ENCODE data around the gene POC1A.
"Not testable (repeated sequence)": the region's sequence is repeated elsewhere in the genome, so short reads cannot be mapped to it uniquely, and the experiment has no call there.

POC1A gene

GRCh38 chr3:52034212-52034611 lies 120.0 kb downstream of the POC1A start:
- Histone ChIP-seq H3K9me2 (replicated peaks; ENCODE audit: control insufficient read depth, low read length) (no peaks in the 10 kb centered on the region), H3K36me3 (ENCODE audit: control insufficient read depth, low read length) (no peaks in the 10 kb centered on the region), H3K79me2 (ENCODE audit: control insufficient read depth, low read length) (no peaks in the 10 kb centered on the region), H3F3A (ENCODE audit: control insufficient read depth, insufficient read depth) (no peaks in the 10 kb centered on the region), H3K9me3 (ENCODE audit: control insufficient read depth, insufficient read depth, low read length) (no peaks in the 10 kb centered on the region), H3K4me2 (ENCODE audit: low read length) (no peak overlapping the region), H4K20me1 (ENCODE audit: control insufficient read depth, insufficient read depth, low read depth, low read length) (no peaks in the 10 kb centered on the region), H3K27me3 (ENCODE audit: control insufficient read depth, low read length) (peaks cover 7% of the 10 kb centered on the region; the same call in 1 of the 2 replicates), H3K4me3 (ENCODE audit: low read length) (no peak overlapping the region), H3K4me1 (ENCODE audit: control insufficient read depth, low read length) (no peaks in the 10 kb centered on the region), H3K27ac (ENCODE audit: low read depth, low read length) (no peak overlapping the region)
- TF ChIP-seq, protein P1, sequence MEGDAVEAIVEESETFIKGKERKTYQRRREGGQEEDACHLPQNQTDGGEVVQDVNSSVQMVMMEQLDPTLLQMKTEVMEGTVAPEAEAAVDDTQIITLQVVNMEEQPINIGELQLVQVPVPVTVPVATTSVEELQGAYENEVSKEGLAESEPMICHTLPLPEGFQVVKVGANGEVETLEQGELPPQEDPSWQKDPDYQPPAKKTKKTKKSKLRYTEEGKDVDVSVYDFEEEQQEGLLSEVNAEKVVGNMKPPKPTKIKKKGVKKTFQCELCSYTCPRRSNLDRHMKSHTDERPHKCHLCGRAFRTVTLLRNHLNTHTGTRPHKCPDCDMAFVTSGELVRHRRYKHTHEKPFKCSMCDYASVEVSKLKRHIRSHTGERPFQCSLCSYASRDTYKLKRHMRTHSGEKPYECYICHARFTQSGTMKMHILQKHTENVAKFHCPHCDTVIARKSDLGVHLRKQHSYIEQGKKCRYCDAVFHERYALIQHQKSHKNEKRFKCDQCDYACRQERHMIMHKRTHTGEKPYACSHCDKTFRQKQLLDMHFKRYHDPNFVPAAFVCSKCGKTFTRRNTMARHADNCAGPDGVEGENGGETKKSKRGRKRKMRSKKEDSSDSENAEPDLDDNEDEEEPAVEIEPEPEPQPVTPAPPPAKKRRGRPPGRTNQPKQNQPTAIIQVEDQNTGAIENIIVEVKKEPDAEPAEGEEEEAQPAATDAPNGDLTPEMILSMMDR (IDR thresholded peaks at IDR 0.05; ENCODE audit: low read depth, low read length, poor library complexity, severe bottlenecking): no peak
- no peak for TF ChIP-seq EZH2phosphoT487 (IDR thresholded peaks at IDR 0.05; ENCODE audit: borderline replicate concordance, low read length)

GRCh38 chr3:52033748-52034147 lies 120.5 kb downstream of the POC1A start:
- H3K9me2 ChIP-seq (replicated peaks; ENCODE audit: control insufficient read depth, low read length); H3K4me1 ChIP-seq (ENCODE audit: control insufficient read depth, low read length); H3K4me2 ChIP-seq (ENCODE audit: low read length); H3K27me3 ChIP-seq (ENCODE audit: control insufficient read depth, low read length); H3K36me3 ChIP-seq (ENCODE audit: control insufficient read depth, low read length); H4K20me1 ChIP-seq (ENCODE audit: control insufficient read depth, insufficient read depth, low read depth, low read length); H3K4me3 ChIP-seq (ENCODE audit: low read length); H3K79me2 ChIP-seq (ENCODE audit: control insufficient read depth, low read length); H3F3A ChIP-seq (ENCODE audit: control insufficient read depth, insufficient read depth); H3K27ac ChIP-seq (ENCODE audit: low read depth, low read length); H3K9me3 ChIP-seq (ENCODE audit: control insufficient read depth, insufficient read depth, low read length): not testable (repeated sequence)

DNA sequence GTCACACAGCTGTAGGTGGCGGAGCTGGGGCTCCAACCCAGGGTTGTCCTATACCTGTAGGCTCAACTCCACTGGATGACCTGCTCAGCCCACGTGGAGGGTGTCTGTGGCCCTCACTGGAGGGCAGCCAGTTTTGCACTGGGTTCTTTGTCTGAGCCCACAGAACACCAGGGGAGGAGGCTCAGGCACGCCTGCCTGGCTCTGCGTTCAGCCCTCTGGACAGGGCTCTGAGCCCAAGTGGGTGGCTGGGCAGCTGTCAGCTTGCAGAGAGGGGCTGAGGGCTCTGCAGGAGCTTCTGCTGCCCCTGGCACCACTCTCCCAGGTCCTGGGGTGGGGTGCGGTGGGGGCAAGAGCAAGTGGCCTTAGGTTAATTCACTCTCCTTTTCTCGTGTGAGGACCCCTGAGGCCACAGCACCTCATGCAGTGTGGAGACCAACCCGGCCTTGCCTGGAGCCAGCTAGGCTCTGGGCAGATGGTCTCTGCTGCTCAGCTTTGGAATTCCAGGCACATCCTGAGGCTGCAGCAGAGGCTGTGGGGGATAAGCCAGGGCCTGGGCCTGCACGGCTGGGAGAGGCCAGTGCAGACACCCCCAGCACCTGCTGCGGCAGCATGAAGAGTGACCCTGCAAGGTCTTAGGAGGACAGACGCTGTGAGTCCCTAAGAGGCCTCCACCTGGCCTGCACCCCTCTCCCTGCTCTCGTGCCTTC lies 121.4 kb downstream of the POC1A start:
- Histone ChIP-seq H3F3A (ENCODE audit: control insufficient read depth, insufficient read depth) (no peaks in the 10 kb centered on the region), H3K4me1 (ENCODE audit: control insufficient read depth, low read length) (no peaks in the 10 kb centered on the region), H3K4me2 (ENCODE audit: low read length) (no peak overlapping the region), H3K79me2 (ENCODE audit: control insufficient read depth, low read length) (no peaks in the 10 kb centered on the region), H3K4me3 (ENCODE audit: low read length) (no peak overlapping the region), H3K36me3 (ENCODE audit: control insufficient read depth, low read length) (no peaks in the 10 kb centered on the region), H4K20me1 (ENCODE audit: control insufficient read depth, insufficient read depth, low read depth, low read length) (no peaks in the 10 kb centered on the region), H3K27me3 (ENCODE audit: control insufficient read depth, low read length) (peaks cover 7% of the 10 kb centered on the region; the same call in 1 of the 2 replicates), H3K9me3 (ENCODE audit: control insufficient read depth, insufficient read depth, low read length) (no peaks in the 10 kb centered on the region), H3K27ac (ENCODE audit: low read depth, low read length) (no peak overlapping the region), H3K9me2 (replicated peaks; ENCODE audit: control insufficient read depth, low read length) (no peaks in the 10 kb centered on the region)
- TF ChIP-seq EZH2phosphoT487 (IDR thresholded peaks at IDR 0.05; ENCODE audit: borderline replicate concordance, low read length): no peak

DNA sequence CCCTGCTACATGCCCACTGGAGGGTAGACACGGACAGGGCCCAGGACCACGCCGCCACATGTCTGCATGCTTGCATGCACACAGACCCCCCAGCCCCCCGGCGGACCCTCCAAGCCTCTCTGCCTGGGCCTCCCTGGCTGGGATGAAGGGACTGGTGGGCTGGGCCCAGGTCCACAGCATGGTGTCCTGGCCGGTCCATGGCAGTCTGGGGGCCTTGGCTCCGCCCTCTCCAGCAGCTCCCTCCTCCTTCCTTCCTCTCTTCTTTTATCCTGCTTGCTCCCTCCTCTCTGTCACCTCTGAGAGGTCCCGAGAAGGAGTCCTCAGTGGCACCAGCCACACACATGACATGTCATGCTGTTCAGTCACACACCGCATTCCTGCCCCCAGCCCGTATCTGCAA lies 122.3 kb downstream of the POC1A start:
- TF ChIP-seq, protein P1 (IDR thresholded peaks at IDR 0.05; ENCODE audit: low read depth, low read length, poor library complexity, severe bottlenecking): no peak
- no peak for TF ChIP-seq EZH2phosphoT487 (IDR thresholded peaks at IDR 0.05; ENCODE audit: borderline replicate concordance, low read length)
- Histone ChIP-seq H3K4me3 (ENCODE audit: low read length) (no peak overlapping the region), H3K27me3 (ENCODE audit: control insufficient read depth, low read length) (peaks cover 5% of the 10 kb centered on the region; the same call in 1 of the 2 replicates), H3K4me2 (ENCODE audit: low read length) (no peak overlapping the region), H3F3A (ENCODE audit: control insufficient read depth, insufficient read depth) (no peaks in the 10 kb centered on the region), H3K79me2 (ENCODE audit: control insufficient read depth, low read length) (no peaks in the 10 kb centered on the region), H3K9me3 (ENCODE audit: control insufficient read depth, insufficient read depth, low read length) (no peaks in the 10 kb centered on the region), H3K27ac (ENCODE audit: low read depth, low read length) (no peak overlapping the region), H3K36me3 (ENCODE audit: control insufficient read depth, low read length) (no peaks in the 10 kb centered on the region), H4K20me1 (ENCODE audit: control insufficient read depth, insufficient read depth, low read depth, low read length) (no peaks in the 10 kb centered on the region), H3K4me1 (ENCODE audit: control insufficient read depth, low read length) (no peaks in the 10 kb centered on the region), H3K9me2 (replicated peaks; ENCODE audit: control insufficient read depth, low read length) (no peaks in the 10 kb centered on the region)
